WERI-Rb-1 (cell line): ENCODE measurements around the gene SCLY.
"Not testable (repeated sequence)": the region's sequence is repeated elsewhere in the genome, so short reads cannot be mapped to it uniquely, and the experiment has no call there.

ENCODE experiments used
- DNase-seq: peaks from one replicate; pipeline ENCODE4 v3.0.0-alpha.2; 2020
- H3K27ac ChIP-seq: fragments of 250-450 bp; sonication (Bioruptor Pico); 2 replicates; pipeline ENCODE4 v1.5.1; 2020; ENCODE audit warnings: mild to moderate bottlenecking, moderate library complexity
- H3K27me3 ChIP-seq: fragments of 250-450 bp; sonication (Bioruptor Pico); 2 replicates; pipeline ENCODE4 v1.5.1; 2021; ENCODE audit warnings: mild to moderate bottlenecking, low read depth, moderate library complexity; ENCODE audit not compliant: insufficient read depth, severe bottlenecking
- H3K36me3 ChIP-seq: fragments of 250-450 bp; sonication (Bioruptor Pico); 2 replicates; pipeline ENCODE4 v1.5.1; 2020; ENCODE audit warnings: mild to moderate bottlenecking, moderate library complexity
- H3K4me3 ChIP-seq: 2 replicates; pipeline ENCODE4 v1.5.1; 2011; ENCODE audit warnings: low read depth, mild to moderate bottlenecking, control low read depth, low read length
- H3K9me3 ChIP-seq: fragments of 250-450 bp; sonication (Bioruptor Pico); 2 replicates; pipeline ENCODE4 v1.5.1; 2021; ENCODE audit warnings: mild to moderate bottlenecking, moderate library complexity; ENCODE audit not compliant: severe bottlenecking
- TF ChIP-seq, protein P1 (sequence below): IDR thresholded peaks from 2 replicates; pipeline ENCODE4 v1.5.1; 2011; ENCODE audit warnings: low read depth, mild to moderate bottlenecking, control low read depth, inconsistent platforms, low read length

The SCLY gene

GRCh38 chr2:238061315-238062202 lies 758 bp downstream of the SCLY start:
- DNase-seq, result peak; percentile 52
- Histone ChIP-seq H3K27ac (peak overlapping the region; percentile 68), H3K4me3 (peak overlapping the region; percentile 85), H3K27me3 (no peaks in the 10 kb centered on the region), H3K36me3 (peaks cover 15% of the 10 kb centered on the region), H3K9me3 (no peaks in the 10 kb centered on the region)
- TF ChIP-seq, protein P1, sequence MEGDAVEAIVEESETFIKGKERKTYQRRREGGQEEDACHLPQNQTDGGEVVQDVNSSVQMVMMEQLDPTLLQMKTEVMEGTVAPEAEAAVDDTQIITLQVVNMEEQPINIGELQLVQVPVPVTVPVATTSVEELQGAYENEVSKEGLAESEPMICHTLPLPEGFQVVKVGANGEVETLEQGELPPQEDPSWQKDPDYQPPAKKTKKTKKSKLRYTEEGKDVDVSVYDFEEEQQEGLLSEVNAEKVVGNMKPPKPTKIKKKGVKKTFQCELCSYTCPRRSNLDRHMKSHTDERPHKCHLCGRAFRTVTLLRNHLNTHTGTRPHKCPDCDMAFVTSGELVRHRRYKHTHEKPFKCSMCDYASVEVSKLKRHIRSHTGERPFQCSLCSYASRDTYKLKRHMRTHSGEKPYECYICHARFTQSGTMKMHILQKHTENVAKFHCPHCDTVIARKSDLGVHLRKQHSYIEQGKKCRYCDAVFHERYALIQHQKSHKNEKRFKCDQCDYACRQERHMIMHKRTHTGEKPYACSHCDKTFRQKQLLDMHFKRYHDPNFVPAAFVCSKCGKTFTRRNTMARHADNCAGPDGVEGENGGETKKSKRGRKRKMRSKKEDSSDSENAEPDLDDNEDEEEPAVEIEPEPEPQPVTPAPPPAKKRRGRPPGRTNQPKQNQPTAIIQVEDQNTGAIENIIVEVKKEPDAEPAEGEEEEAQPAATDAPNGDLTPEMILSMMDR, result no peak

- H3K4me3 ChIP-seq, result no peak overlapping the region
- H3K27ac ChIP-seq, result no peak overlapping the region
- H3K36me3 ChIP-seq, result peaks cover 29% of the 10 kb centered on the region
- no peaks in the 10 kb centered on the region for H3K9me3 ChIP-seq
- no peak for DNase-seq
- no peaks in the 10 kb centered on the region for H3K27me3 ChIP-seq
- TF ChIP-seq, protein P1, result no peak
Observed at GRCh38 chr2:238063414-238064189, 2.8 kb downstream of the SCLY start.

DNA sequence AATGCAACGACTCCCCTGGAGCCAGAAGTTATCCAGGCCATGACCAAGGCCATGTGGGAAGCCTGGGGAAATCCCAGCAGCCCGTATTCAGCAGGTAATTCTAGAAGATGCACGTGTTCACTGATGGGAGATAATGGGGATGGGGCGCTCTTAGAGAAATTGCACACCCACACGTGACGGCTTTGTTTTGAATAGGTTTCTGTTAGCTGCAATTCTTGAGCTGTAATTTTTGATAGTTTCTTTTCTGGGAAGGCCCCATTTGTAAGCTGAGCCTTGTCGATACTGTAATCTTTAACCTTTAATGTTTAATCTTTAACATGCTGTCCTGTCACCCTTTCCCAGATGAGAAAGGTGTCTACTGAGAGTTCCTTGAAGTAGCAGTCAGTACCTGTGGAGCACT lies 3.6 kb downstream of the SCLY start:
- no peak for DNase-seq
- H3K9me3 ChIP-seq, result no peaks in the 10 kb centered on the region
- no peak overlapping the region for H3K27ac ChIP-seq
- peaks cover 37% of the 10 kb centered on the region for H3K36me3 ChIP-seq
- H3K27me3 ChIP-seq, result no peaks in the 10 kb centered on the region
- TF ChIP-seq, protein P1, result no peak
- H3K4me3 ChIP-seq, result no peak overlapping the region

GRCh38 chr2:238065071-238065846 lies 4.5 kb downstream of the SCLY start:
- no peaks in the 10 kb centered on the region for H3K9me3 ChIP-seq
- DNase-seq, result no peak
- TF ChIP-seq, protein P1, result no peak
- H3K4me3 ChIP-seq, result no peak overlapping the region
- H3K36me3 ChIP-seq, result peaks cover 43% of the 10 kb centered on the region
- no peak overlapping the region for H3K27ac ChIP-seq
- H3K27me3 ChIP-seq, result no peaks in the 10 kb centered on the region

DNA sequence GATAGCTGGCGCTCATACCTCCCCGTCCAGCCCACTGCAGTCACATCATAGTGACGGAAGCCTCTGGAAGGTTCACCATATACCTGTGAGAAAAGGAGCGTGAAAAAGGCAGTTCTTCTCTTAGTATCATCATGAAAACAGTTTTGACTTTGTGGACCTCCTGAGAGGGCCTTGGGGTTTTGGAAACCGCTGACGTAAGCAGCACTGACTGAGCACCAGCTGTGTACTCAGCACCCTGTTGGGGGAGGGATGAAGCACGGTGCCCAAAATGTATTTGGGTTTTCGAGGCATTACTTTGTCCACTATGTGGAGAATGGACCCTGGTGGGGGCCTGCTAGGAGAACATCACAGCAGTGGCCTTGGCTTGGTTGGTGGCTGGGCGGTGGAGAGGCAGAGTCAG lies 5.4 kb downstream of the SCLY start:
- no peak for DNase-seq
- TF ChIP-seq, protein P1, result no peak
- Histone ChIP-seq H3K27me3 (no peaks in the 10 kb centered on the region), H3K9me3 (no peaks in the 10 kb centered on the region), H3K4me3 (no peak overlapping the region), H3K36me3 (peaks cover 47% of the 10 kb centered on the region), H3K27ac (no peak overlapping the region)

GRCh38 chr2:238066718-238067117 lies 5.9 kb downstream of the SCLY start:
- not testable (repeated sequence) for H3K9me3 ChIP-seq, DNase-seq, H3K27me3 ChIP-seq, H3K27ac ChIP-seq, H3K4me3 ChIP-seq
- H3K36me3 ChIP-seq, result peaks cover 50% of the 10 kb centered on the region
